ENCODE results near the gene GPD1. TPM values are rescaled to one million over a fixed set of nuclear protein-coding genes. Genes with fewer than 3 reads are reported as not detected.

GPD1 gene
- total and polyA plus RNA-seq, 9 of the 15 experiments (the other 6 are each of a cell fraction or from before 2014, with no cell fraction given), result 0.13 to 1.00 (median 0.55) TPM

- Histone ChIP-seq H3K4me3 (no peak overlapping the region), H3K27me3 (ENCODE audit: control insufficient read depth in 2 of 2, insufficient read depth in 2 of 2, low read length in 2 of 2) (peaks cover 3 to 18% of the 10 kb centered on the region in 2 experiments; a peak in 4 of 5 replicates), H4K20me1 (replicated peaks; ENCODE audit: control insufficient read depth, insufficient read depth, low read length) (no peaks in the 10 kb centered on the region), H3K36me3 (ENCODE audit: control insufficient read depth, insufficient read depth, low read length) (no peaks in the 10 kb centered on the region), H3K9me3 (replicated peaks; ENCODE audit: control insufficient read depth, insufficient read depth, low read depth, low read length) (no peaks in the 10 kb centered on the region), H3K27ac (ENCODE audit: extremely low read depth, low read depth, low read length) (no peak overlapping the region), H3K9ac (ENCODE audit: insufficient read depth in 1 of 2, low read depth in 2 of 2, low read length in 2 of 2) (peak overlapping the region in 1 of 2 experiments; percentile 59; a peak in 1 of 4 replicates), H2AFZ (ENCODE audit: low read depth, low read length) (peak overlapping the region; percentile 96), H3K4me1 (replicated peaks in 1 of 2; ENCODE audit: control insufficient read depth in 2 of 2, insufficient read depth in 2 of 2, low read length in 2 of 2) (peaks cover 24 to 25% of the 10 kb centered on the region in 2 experiments; a peak in 4 of 5 replicates), H3K4me2 (ENCODE audit: insufficient read depth, low read length) (peak overlapping the region; percentile 52), H3K9me1 (ENCODE audit: control insufficient read depth, insufficient read depth, low read length) (peaks cover 4% of the 10 kb centered on the region), H3K79me2 (ENCODE audit: control insufficient read depth, insufficient read depth, low read length) (no peaks in the 10 kb centered on the region)
- intact Hi-C loops (cut with micrococcal nuclease), result loop anchor here (1.0 kb wide), 3 partner anchors 31 to 294 kb away; no protein-coding TSS in a partner anchor
- ATAC-seq, result peak; percentile 85
- DNase-seq (ENCODE audit: extremely low read depth in 1 of 4, low spot score in 3 of 4), result peak; percentile 77 to 90 (median 82)
- ChIA-PET CTCF (ENCODE audit: low intra/inter-chr PET ratio) (interaction anchor here (0.5 to 3.2 kb wide), 12 partner anchors 12 to 696 kb away, joined by 3 to 43 read pairs (median 4); partner anchors contain the start of gene AQP6), POLR2A (interaction anchor here (0.7 to 1.6 kb wide), 5 partner anchors 14 to 103 kb away, joined by 3 to 6 read pairs (median 4); partner anchors contain the start of genes RACGAP1 and SMARCD1)
- no TSS peak for BruUV-seq (replicated peaks)
- FAIRE-seq, result peak; percentile 95
- 31% methylated on average over 9 of the region's 9 CpGs for WGBS (ENCODE audit: insufficient coverage, low coverage, missing lambda C conversion rate)
- in situ Hi-C loops (cut with MboI), result loop anchor here (5.0 kb wide), 1 partner anchor 242 kb away; no protein-coding TSS in a partner anchor
- TF ChIP-seq TGIF2 (CRISPR knock-in tag; IDR thresholded peaks at IDR 0.05), result no peak
- TF ChIP-seq EP300 (IDR thresholded peaks at IDR 0.05; ENCODE audit: low read length), result no peak
- TF ChIP-seq ZNF507 (tag; conservative IDR thresholded peaks at IDR 0.05), result no peak
- TF ChIP-seq ZNF79 (CRISPR knock-in tag; IDR thresholded peaks at IDR 0.05; ENCODE audit: low read depth), result no peak
- TF ChIP-seq SMC3 (conservative IDR thresholded peaks at IDR 0.05; ENCODE audit: insufficient read depth, low read depth, low read length), result peak; percentile 94
- TF ChIP-seq ZNF518B (CRISPR knock-in tag; IDR thresholded peaks at IDR 0.05), result no peak
- no peak for TF ChIP-seq CREB1 (IDR thresholded peaks at IDR 0.05)
- 0 out of 2 replicates have a peak, but pooled peaks have one; percentile 26 for TF ChIP-seq CREB1 (CRISPR knock-in tag; IDR thresholded peaks at IDR 0.05)
- no peak for TF ChIP-seq NFYB (IDR thresholded peaks at IDR 0.05; ENCODE audit: extremely low read depth, insufficient read length)
- TF ChIP-seq PTRF (tag; IDR thresholded peaks at IDR 0.05), result no peak
- no peak for TF ChIP-seq TFAM (CRISPR knock-in tag; conservative IDR thresholded peaks at IDR 0.05)
- no peak for TF ChIP-seq ZKSCAN8 (CRISPR knock-in tag; IDR thresholded peaks at IDR 0.05)
- peak in 1 of 2 experiments; percentile 52; a peak in 3 of 4 replicates for TF ChIP-seq MAZ (CRISPR knock-in tag; conservative IDR thresholded peaks at IDR 0.05 in 1 of 2, IDR thresholded peaks at IDR 0.05 in 1 of 2)
- no peak for TF ChIP-seq RBM25 (IDR thresholded peaks at IDR 0.05; ENCODE audit: low read depth, low read length, severe bottlenecking)
- peak; percentile 70 for TF ChIP-seq GABPB1 (CRISPR knock-in tag; IDR thresholded peaks at IDR 0.05)
- TF ChIP-seq ZFP36 (IDR thresholded peaks at IDR 0.05; ENCODE audit: low read depth, low read length, partially characterized antibody), result no peak
- no peak for TF ChIP-seq RBM22 (IDR thresholded peaks at IDR 0.05; ENCODE audit: low read depth, low read length, poor library complexity, severe bottlenecking)
- no peak for TF ChIP-seq ZNF780A (CRISPR knock-in tag; IDR thresholded peaks at IDR 0.05)
- no peak; the same call in 1 of the 2 replicates for TF ChIP-seq RFX1 (IDR thresholded peaks at IDR 0.05)
Observed at GRCh38 chr12:50070314-50071060, 33.3 kb upstream of the GPD1 start.
